PFSK-1 (cell line): ENCODE measurements around the gene COX4I1.

ENCODE experiments used
- POLR2AphosphoS5 ChIP-seq: IDR thresholded peaks from 2 replicates; pipeline ENCODE4 v1.6.1; 2012; ENCODE audit warnings: low read depth, mild to moderate bottlenecking, control low read depth, low read length, moderate library complexity
- REST ChIP-seq, 2 experiments: IDR thresholded peaks; 2 replicates each; pipeline versions ENCODE4 v1.6.1 to v1.8.0; 2011 to 2012; ENCODE audit warnings: low read depth in 2 of 2, low read length in 2 of 2, control low read depth in 1 of 2, inconsistent platforms in 1 of 2, mild to moderate bottlenecking in 1 of 2, moderate library complexity in 1 of 2; ENCODE audit not compliant: insufficient read depth in 1 of 2
- SIN3A ChIP-seq: IDR thresholded peaks from 2 replicates; pipeline ENCODE4 v1.6.1; 2012; ENCODE audit warnings: mild to moderate bottlenecking, low read length, moderate library complexity, borderline replicate concordance; ENCODE audit not compliant: insufficient read depth
- TAF1 ChIP-seq: IDR thresholded peaks from 2 replicates; pipeline ENCODE4 v1.6.1; 2012; ENCODE audit warnings: low read length, control low read depth, borderline replicate concordance; ENCODE audit not compliant: insufficient read depth

DNA sequence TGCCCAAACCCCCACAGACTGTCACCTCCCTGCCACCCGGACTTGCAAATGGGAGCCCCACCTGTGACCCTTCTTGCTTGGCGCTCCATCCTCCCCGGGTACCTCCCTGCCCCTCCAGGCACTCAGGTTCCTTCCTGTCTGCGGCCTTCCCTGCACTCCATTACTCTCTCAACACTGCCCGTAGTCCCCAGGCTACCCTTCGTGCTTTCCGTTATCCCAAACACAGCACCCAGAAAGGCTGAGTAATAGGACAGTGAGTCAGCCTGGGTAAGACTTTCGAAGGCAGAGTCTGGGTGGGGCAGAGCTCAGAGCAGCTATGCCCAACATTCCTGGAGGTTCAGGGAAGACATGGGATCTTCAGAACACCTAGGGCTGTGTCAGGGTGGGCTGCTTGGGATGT, 32.0 kb upstream of the COX4I1 start:
- TF ChIP-seq POLR2AphosphoS5, result no peak
- no peak for TF ChIP-seq TAF1
- no peak for TF ChIP-seq REST (IDR thresholded peaks at IDR 0.05; ENCODE audit: insufficient read depth in 1 of 2, low read depth in 2 of 2, low read length in 2 of 2)
- no peak for TF ChIP-seq SIN3A
